Measurements from ENCODE around the gene SGCE. TPM values are rescaled to one million over a fixed set of nuclear protein-coding genes. Genes with fewer than 3 reads are reported as not detected.

SGCE gene
- total RNA-seq, 1 experiment from 2014 or later = 17.4 TPM

DNA sequence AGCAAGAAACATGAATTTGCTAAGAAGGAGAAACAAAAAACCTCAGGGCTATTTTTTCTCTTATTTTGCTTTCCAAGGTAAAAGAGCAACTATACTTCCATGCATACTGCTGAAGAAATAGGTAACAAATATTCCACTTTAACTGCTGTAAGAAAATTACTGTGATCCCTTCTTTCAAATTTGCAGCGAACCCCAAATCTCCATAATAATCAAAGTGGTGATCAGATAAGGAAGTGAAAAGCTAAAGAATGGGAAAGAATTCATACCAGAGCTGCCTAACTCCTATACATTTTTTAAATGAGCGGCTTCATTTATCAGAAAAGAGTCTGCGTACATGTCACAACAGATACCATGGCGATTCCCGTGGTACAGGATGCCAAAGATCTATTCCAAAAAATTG, 7.2 kb downstream of the SGCE start:
- Histone ChIP-seq H3K9me3 (ENCODE audit: control insufficient read depth in 1 of 2, insufficient read depth in 1 of 2, low read depth in 1 of 2, low read length in 2 of 2) (no peaks in the 10 kb centered on the region), H3K4me2 (ENCODE audit: low read length) (no peak overlapping the region), H3K9ac (ENCODE audit: low read length) (no peak overlapping the region), H3K36me3 (ENCODE audit: control insufficient read depth in 1 of 2, insufficient read depth in 2 of 2, low read length in 2 of 2) (no peaks in the 10 kb centered on the region), H3K27ac (ENCODE audit: low read depth, low read length) (no peak overlapping the region), H4K20me1 (ENCODE audit: insufficient read depth) (no peaks in the 10 kb centered on the region), H3K27me3 (ENCODE audit: insufficient read depth, low read length) (no peaks in the 10 kb centered on the region), H3K9me2 (ENCODE audit: insufficient read depth) (no peaks in the 10 kb centered on the region), H3K79me2 (ENCODE audit: insufficient read depth, low read length) (no peaks in the 10 kb centered on the region; the same call in 1 of the 2 replicates), H3K4me3 (replicated peaks in 1 of 2; ENCODE audit: low read depth in 1 of 2, low read length in 2 of 2) (no peak overlapping the region), H3K4me1 (ENCODE audit: control insufficient read depth in 1 of 2, insufficient read depth in 2 of 2, low read length in 2 of 2) (no peaks in the 10 kb centered on the region), H2AFZ (ENCODE audit: low read depth, low read length, poor library complexity, severe bottlenecking) (no peak overlapping the region)
- intact Hi-C loops (cut with micrococcal nuclease) = no loop called here
- ATAC-seq (no peak), DNase-seq (ENCODE audit: low read depth, low spot score) (no peak)
- POLR2A ChIA-PET = no interaction called here
- RAD21 ChIA-PET (ENCODE audit: low non-redundant PET in 1 of 2, low total read pairs in 2 of 2, uncharacterized antibody in 2 of 2, unreplicated experiment in 2 of 2) = no interaction called here
- CTCF ChIA-PET = no interaction called here
- no TSS peak for BruUV-seq (replicated peaks)
- TF ChIP-seq, protein P1, sequence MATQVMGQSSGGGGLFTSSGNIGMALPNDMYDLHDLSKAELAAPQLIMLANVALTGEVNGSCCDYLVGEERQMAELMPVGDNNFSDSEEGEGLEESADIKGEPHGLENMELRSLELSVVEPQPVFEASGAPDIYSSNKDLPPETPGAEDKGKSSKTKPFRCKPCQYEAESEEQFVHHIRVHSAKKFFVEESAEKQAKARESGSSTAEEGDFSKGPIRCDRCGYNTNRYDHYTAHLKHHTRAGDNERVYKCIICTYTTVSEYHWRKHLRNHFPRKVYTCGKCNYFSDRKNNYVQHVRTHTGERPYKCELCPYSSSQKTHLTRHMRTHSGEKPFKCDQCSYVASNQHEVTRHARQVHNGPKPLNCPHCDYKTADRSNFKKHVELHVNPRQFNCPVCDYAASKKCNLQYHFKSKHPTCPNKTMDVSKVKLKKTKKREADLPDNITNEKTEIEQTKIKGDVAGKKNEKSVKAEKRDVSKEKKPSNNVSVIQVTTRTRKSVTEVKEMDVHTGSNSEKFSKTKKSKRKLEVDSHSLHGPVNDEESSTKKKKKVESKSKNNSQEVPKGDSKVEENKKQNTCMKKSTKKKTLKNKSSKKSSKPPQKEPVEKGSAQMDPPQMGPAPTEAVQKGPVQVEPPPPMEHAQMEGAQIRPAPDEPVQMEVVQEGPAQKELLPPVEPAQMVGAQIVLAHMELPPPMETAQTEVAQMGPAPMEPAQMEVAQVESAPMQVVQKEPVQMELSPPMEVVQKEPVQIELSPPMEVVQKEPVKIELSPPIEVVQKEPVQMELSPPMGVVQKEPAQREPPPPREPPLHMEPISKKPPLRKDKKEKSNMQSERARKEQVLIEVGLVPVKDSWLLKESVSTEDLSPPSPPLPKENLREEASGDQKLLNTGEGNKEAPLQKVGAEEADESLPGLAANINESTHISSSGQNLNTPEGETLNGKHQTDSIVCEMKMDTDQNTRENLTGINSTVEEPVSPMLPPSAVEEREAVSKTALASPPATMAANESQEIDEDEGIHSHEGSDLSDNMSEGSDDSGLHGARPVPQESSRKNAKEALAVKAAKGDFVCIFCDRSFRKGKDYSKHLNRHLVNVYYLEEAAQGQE (IDR thresholded peaks at IDR 0.05; ENCODE audit: low read depth) = no peak
- no peak for TF ChIP-seq EZH2phosphoT487 (IDR thresholded peaks at IDR 0.05; ENCODE audit: borderline replicate concordance)
- TF ChIP-seq ELF1 (IDR thresholded peaks at IDR 0.05; ENCODE audit: borderline replicate concordance, low read depth) = no peak
- TF ChIP-seq EZH2 (IDR thresholded peaks at IDR 0.05) = no peak
- no peak for TF ChIP-seq POLR2AphosphoS5 (IDR thresholded peaks at IDR 0.05; ENCODE audit: low read depth, low read length)
- no peak for TF ChIP-seq CEBPB (IDR thresholded peaks at IDR 0.05; ENCODE audit: low read depth)
- no peak for TF ChIP-seq TCF7L2 (IDR thresholded peaks at IDR 0.05; ENCODE audit: borderline replicate concordance, extremely low read depth, insufficient read depth, insufficient read length)
- TF ChIP-seq, protein P2, sequence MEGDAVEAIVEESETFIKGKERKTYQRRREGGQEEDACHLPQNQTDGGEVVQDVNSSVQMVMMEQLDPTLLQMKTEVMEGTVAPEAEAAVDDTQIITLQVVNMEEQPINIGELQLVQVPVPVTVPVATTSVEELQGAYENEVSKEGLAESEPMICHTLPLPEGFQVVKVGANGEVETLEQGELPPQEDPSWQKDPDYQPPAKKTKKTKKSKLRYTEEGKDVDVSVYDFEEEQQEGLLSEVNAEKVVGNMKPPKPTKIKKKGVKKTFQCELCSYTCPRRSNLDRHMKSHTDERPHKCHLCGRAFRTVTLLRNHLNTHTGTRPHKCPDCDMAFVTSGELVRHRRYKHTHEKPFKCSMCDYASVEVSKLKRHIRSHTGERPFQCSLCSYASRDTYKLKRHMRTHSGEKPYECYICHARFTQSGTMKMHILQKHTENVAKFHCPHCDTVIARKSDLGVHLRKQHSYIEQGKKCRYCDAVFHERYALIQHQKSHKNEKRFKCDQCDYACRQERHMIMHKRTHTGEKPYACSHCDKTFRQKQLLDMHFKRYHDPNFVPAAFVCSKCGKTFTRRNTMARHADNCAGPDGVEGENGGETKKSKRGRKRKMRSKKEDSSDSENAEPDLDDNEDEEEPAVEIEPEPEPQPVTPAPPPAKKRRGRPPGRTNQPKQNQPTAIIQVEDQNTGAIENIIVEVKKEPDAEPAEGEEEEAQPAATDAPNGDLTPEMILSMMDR (IDR thresholded peaks at IDR 0.05 in 2 of 3, conservative IDR thresholded peaks at IDR 0.05 in 1 of 3; ENCODE audit: borderline replicate concordance in 1 of 3, insufficient read depth in 1 of 3, low read depth in 2 of 3, low read length in 2 of 3) = no peak
- no peak for TF ChIP-seq ZFX (IDR thresholded peaks at IDR 0.05)
- TF ChIP-seq ZNF274 (IDR thresholded peaks at IDR 0.05; ENCODE audit: low read depth, low read length) = no peak
- no peak for TF ChIP-seq RAD21 (IDR thresholded peaks at IDR 0.05; ENCODE audit: low read depth)
- TF ChIP-seq, protein P3, sequence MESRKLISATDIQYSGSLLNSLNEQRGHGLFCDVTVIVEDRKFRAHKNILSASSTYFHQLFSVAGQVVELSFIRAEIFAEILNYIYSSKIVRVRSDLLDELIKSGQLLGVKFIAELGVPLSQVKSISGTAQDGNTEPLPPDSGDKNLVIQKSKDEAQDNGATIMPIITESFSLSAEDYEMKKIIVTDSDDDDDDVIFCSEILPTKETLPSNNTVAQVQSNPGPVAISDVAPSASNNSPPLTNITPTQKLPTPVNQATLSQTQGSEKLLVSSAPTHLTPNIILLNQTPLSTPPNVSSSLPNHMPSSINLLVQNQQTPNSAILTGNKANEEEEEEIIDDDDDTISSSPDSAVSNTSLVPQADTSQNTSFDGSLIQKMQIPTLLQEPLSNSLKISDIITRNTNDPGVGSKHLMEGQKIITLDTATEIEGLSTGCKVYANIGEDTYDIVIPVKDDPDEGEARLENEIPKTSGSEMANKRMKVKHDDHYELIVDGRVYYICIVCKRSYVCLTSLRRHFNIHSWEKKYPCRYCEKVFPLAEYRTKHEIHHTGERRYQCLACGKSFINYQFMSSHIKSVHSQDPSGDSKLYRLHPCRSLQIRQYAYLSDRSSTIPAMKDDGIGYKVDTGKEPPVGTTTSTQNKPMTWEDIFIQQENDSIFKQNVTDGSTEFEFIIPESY (IDR thresholded peaks at IDR 0.05; ENCODE audit: extremely low read depth, insufficient replicate concordance, low read length) = no peak
- TF ChIP-seq, protein P4, sequence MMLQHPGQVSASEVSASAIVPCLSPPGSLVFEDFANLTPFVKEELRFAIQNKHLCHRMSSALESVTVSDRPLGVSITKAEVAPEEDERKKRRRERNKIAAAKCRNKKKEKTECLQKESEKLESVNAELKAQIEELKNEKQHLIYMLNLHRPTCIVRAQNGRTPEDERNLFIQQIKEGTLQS (IDR thresholded peaks at IDR 0.05) = no peak
- TF ChIP-seq, protein P5, sequence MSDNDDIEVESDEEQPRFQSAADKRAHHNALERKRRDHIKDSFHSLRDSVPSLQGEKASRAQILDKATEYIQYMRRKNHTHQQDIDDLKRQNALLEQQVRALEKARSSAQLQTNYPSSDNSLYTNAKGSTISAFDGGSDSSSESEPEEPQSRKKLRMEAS (IDR thresholded peaks at IDR 0.05) = no peak

All from HCT116 (cell line).